IPS DF 4.7 (cell line): ENCODE results near the gene SORCS2.

Experiments used
- DNase-seq: peaks from one replicate; pipeline ENCODE4 v3.0.0-alpha.2; 2013; ENCODE audit warnings: low spot score; ENCODE audit errors: extremely low read depth

Gene SORCS2

GRCh38 chr4:7627251-7628250 lies 435.2 kb downstream of the SORCS2 start:
- DNase-seq = no peak

GRCh38 chr4:7628432-7628831 lies 436.1 kb downstream of the SORCS2 start:
- no peak for DNase-seq

- no peak for DNase-seq
These were observed 437.3 kb downstream of the SORCS2 start for GRCh38 chr4:7629501-7630254.

GRCh38 chr4:7630568-7631287 lies 438.4 kb downstream of the SORCS2 start:
- DNase-seq = no peak

GRCh38 chr4:7631288-7632014 lies 439.1 kb downstream of the SORCS2 start:
- no peak for DNase-seq

- DNase-seq = no peak
These were observed 440.0 kb downstream of the SORCS2 start for GRCh38 chr4:7632341-7632740.

GRCh38 chr4:7632971-7633370 lies 440.6 kb downstream of the SORCS2 start:
- no peak for DNase-seq

GRCh38 chr4:7634661-7635251 lies 442.4 kb downstream of the SORCS2 start:
- no peak for DNase-seq

GRCh38 chr4:7635445-7636239 lies 443.3 kb downstream of the SORCS2 start:
- DNase-seq = no peak

GRCh38 chr4:7636240-7636508 lies 443.8 kb downstream of the SORCS2 start:
- DNase-seq = no peak

- DNase-seq = no peak
These were observed 444.8 kb downstream of the SORCS2 start for GRCh38 chr4:7637139-7637538.

GRCh38 chr4:7637971-7638370 lies 445.6 kb downstream of the SORCS2 start:
- no peak for DNase-seq

- no peak for DNase-seq
These were observed 446.2 kb downstream of the SORCS2 start for GRCh38 chr4:7638489-7638888.

- DNase-seq = no peak
These were observed 446.8 kb downstream of the SORCS2 start for GRCh38 chr4:7638984-7639789.

GRCh38 chr4:7640136-7640535 lies 447.8 kb downstream of the SORCS2 start:
- no peak for DNase-seq

- no peak for DNase-seq
These were observed 449.4 kb downstream of the SORCS2 start for GRCh38 chr4:7641712-7642111.

GRCh38 chr4:7642741-7643458 lies 450.6 kb downstream of the SORCS2 start:
- no peak for DNase-seq

GRCh38 chr4:7645158-7645557 lies 452.8 kb downstream of the SORCS2 start:
- no peak for DNase-seq

- no peak for DNase-seq
These were observed 453.6 kb downstream of the SORCS2 start for GRCh38 chr4:7645956-7646355.
